Fibroblast of lung (primary cell): Measurements from ENCODE around the gene LRRC74A.

Source experiments
- EZH2 ChIP-seq: IDR thresholded peaks from 2 replicates; pipeline ENCODE4 v1.5.1; 2012; ENCODE audit warnings: low read length, control low read depth, mild to moderate bottlenecking; ENCODE audit errors: missing control alignments
- TF ChIP-seq, protein P1 (sequence below), 2 donors: IDR thresholded peaks in 1 of 2; conservative IDR thresholded peaks in 1 of 2; 1 replicate in 1 of 2; 2 replicates in 1 of 2; pipeline ENCODE4 v1.5.1; 2011 to 2012; ENCODE audit warnings: low read length in 2 of 2, control low read depth in 1 of 2, inconsistent platforms in 1 of 2, low read depth in 1 of 2, mild to moderate bottlenecking in 1 of 2

- TF ChIP-seq, protein P1, sequence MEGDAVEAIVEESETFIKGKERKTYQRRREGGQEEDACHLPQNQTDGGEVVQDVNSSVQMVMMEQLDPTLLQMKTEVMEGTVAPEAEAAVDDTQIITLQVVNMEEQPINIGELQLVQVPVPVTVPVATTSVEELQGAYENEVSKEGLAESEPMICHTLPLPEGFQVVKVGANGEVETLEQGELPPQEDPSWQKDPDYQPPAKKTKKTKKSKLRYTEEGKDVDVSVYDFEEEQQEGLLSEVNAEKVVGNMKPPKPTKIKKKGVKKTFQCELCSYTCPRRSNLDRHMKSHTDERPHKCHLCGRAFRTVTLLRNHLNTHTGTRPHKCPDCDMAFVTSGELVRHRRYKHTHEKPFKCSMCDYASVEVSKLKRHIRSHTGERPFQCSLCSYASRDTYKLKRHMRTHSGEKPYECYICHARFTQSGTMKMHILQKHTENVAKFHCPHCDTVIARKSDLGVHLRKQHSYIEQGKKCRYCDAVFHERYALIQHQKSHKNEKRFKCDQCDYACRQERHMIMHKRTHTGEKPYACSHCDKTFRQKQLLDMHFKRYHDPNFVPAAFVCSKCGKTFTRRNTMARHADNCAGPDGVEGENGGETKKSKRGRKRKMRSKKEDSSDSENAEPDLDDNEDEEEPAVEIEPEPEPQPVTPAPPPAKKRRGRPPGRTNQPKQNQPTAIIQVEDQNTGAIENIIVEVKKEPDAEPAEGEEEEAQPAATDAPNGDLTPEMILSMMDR (conservative IDR thresholded peaks at IDR 0.05 in 1 of 2, IDR thresholded peaks at IDR 0.05 in 1 of 2; ENCODE audit: low read depth in 1 of 2, low read length in 2 of 2), result no peak
- no peak for TF ChIP-seq EZH2
Observed at GRCh38 chr14:76811561-76811960, 14.6 kb upstream of the LRRC74A start.
